Measurements from ENCODE around the gene NPRL2. TPM values are rescaled to one million over a fixed set of nuclear protein-coding genes. Genes with fewer than 3 reads are reported as not detected.
A peak's percentile ranks its signal among the peaks of the same experiment; 100 is the strongest.

The NPRL2 gene
- total and polyA plus RNA-seq, 9 of the 15 experiments (the other 6 are each of a cell fraction or from before 2014, with no cell fraction given) = 17.4 to 40.4 (median 24.4) TPM

- TF ChIP-seq SFPQ (IDR thresholded peaks at IDR 0.05; ENCODE audit: low read depth, low read length) (no peak), YY1 (IDR thresholded peaks at IDR 0.05; ENCODE audit: borderline replicate concordance in 1 of 3, control insufficient read depth in 1 of 3, extremely low read depth in 1 of 3, insufficient read depth in 3 of 3, insufficient read length in 1 of 3, insufficient replicate concordance in 2 of 3, low read depth in 1 of 3, low read length in 2 of 3) (peak in 1 of 3 experiments; percentile 73), PHF8 (IDR thresholded peaks at IDR 0.05; ENCODE audit: borderline replicate concordance, low read length) (no peak), ZNF518B (CRISPR knock-in tag; IDR thresholded peaks at IDR 0.05) (no peak), THRB (CRISPR knock-in tag; conservative IDR thresholded peaks at IDR 0.05) (no peak), ZNF589 (CRISPR knock-in tag; IDR thresholded peaks at IDR 0.05; ENCODE audit: low read depth) (0 out of 2 replicates have a peak, but pooled peaks have one; percentile 33)
These were observed 11.6 kb downstream of the NPRL2 start (continued) for GRCh38 chr3:50338965-50339364.

All from K562 (cell line).